ENCODE measurements around the gene MAMDC2. TPM values are rescaled to one million over a fixed set of nuclear protein-coding genes. Genes with fewer than 3 reads are reported as not detected.

MAMDC2 gene
- total RNA-seq, 2 donors from 2014 or later: 0.44 to 1.4 TPM

- 90 to 99% methylated on average over 2 of the region's 2 CpGs for WGBS, 2 experiments (ENCODE audit: insufficient coverage in 1 of 2, insufficient read length in 1 of 2)
- TF ChIP-seq CTCF (conservative IDR thresholded peaks at IDR 0.05): no peak
- DNase-seq: no peak
- Histone ChIP-seq H3K9me3 (ENCODE audit: control insufficient read depth, low read length) (no peaks in the 10 kb centered on the region), H3K4me3 (ENCODE audit: low read length) (no peak overlapping the region), H3K27ac (ENCODE audit: low read depth, low read length) (no peak overlapping the region), H3K9ac (ENCODE audit: extremely low read depth, low read length, poor library complexity, severe bottlenecking) (no peak overlapping the region), H3K36me3 (ENCODE audit: control insufficient read depth, insufficient read depth, low read length) (no peaks in the 10 kb centered on the region), H3K4me1 (ENCODE audit: control insufficient read depth, insufficient read depth, low read length) (no peaks in the 10 kb centered on the region), H3K27me3 (ENCODE audit: control insufficient read depth, insufficient read depth, low read length, poor library complexity, severe bottlenecking) (no peaks in the 10 kb centered on the region)
- peaks cover 13% of the 10 kb centered on the region for H3K4me1 Mint-ChIP-seq
- H3K36me3 Mint-ChIP-seq (ENCODE audit: low read depth): no peaks in the 10 kb centered on the region
- H3K27ac Mint-ChIP-seq: no peak overlapping the region
- no peaks in the 10 kb centered on the region for H3K9me3 Mint-ChIP-seq
- H3K4me3 Mint-ChIP-seq: no peak overlapping the region
- peaks cover 9% of the 10 kb centered on the region for H3K27me3 Mint-ChIP-seq (ENCODE audit: insufficient read depth)
Observed at GRCh38 chr9:70073193-70073592, 29.5 kb downstream of the MAMDC2 start.

GRCh38 chr9:70073756-70074155 is 30.1 kb downstream of the MAMDC2 start:
- TF ChIP-seq CTCF (conservative IDR thresholded peaks at IDR 0.05): no peak
- no peaks in the 10 kb centered on the region for H3K36me3 ChIP-seq (ENCODE audit: control insufficient read depth, insufficient read depth, low read length)
- no peak for DNase-seq
- no peak overlapping the region for H3K27ac ChIP-seq (ENCODE audit: low read depth, low read length)
- no peaks in the 10 kb centered on the region for H3K27me3 ChIP-seq (ENCODE audit: control insufficient read depth, insufficient read depth, low read length, poor library complexity, severe bottlenecking)
- no peak overlapping the region for H3K27ac Mint-ChIP-seq
- H3K4me3 Mint-ChIP-seq: no peak overlapping the region
- no peak overlapping the region for H3K4me3 ChIP-seq (ENCODE audit: low read length)
- no peaks in the 10 kb centered on the region for H3K9me3 ChIP-seq (ENCODE audit: control insufficient read depth, low read length)
- H3K4me1 Mint-ChIP-seq: peaks cover 13% of the 10 kb centered on the region
- no peak overlapping the region for H3K9ac ChIP-seq (ENCODE audit: extremely low read depth, low read length, poor library complexity, severe bottlenecking)
- no peaks in the 10 kb centered on the region for H3K36me3 Mint-ChIP-seq (ENCODE audit: low read depth)
- H3K4me1 ChIP-seq (ENCODE audit: control insufficient read depth, insufficient read depth, low read length): no peaks in the 10 kb centered on the region
- H3K9me3 Mint-ChIP-seq: no peaks in the 10 kb centered on the region
- peaks cover 9% of the 10 kb centered on the region for H3K27me3 Mint-ChIP-seq (ENCODE audit: insufficient read depth)

DNA sequence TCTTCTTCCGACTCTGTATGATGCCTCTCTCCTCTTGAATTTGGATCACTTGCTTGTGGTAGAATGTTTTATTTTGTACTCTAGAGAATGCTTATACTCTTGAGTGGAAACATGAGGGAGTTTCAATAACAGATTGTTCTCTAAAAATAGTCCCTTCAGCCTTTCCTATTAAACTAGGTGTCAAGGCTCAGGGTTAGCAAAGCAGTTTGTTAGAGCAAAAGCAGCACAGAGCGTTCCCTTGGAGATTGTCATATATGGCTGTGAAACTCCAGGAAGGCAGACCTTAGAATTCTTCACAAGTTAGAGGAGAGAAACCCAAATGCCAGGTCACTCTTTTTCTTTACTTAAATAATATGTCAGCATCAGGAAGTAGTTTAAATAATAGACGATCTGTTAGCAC is 33.0 kb downstream of the MAMDC2 start:
- Histone ChIP-seq H3K9me3 (ENCODE audit: control insufficient read depth, low read length) (no peaks in the 10 kb centered on the region), H3K27ac (ENCODE audit: low read depth, low read length) (no peak overlapping the region), H3K9ac (ENCODE audit: extremely low read depth, low read length, poor library complexity, severe bottlenecking) (no peak overlapping the region), H3K27me3 (ENCODE audit: control insufficient read depth, insufficient read depth, low read length, poor library complexity, severe bottlenecking) (no peaks in the 10 kb centered on the region), H3K4me3 (ENCODE audit: low read length) (no peak overlapping the region), H3K36me3 (ENCODE audit: control insufficient read depth, insufficient read depth, low read length) (no peaks in the 10 kb centered on the region), H3K4me1 (ENCODE audit: control insufficient read depth, insufficient read depth, low read length) (no peaks in the 10 kb centered on the region)
- H3K9me3 Mint-ChIP-seq: no peaks in the 10 kb centered on the region
- no peak for DNase-seq
- H3K36me3 Mint-ChIP-seq (ENCODE audit: low read depth): no peaks in the 10 kb centered on the region
- TF ChIP-seq CTCF (conservative IDR thresholded peaks at IDR 0.05): no peak
- 93% methylated on average over 3 of the region's 3 CpGs; no CpG with 5 or more reads in 1 of the 2 experiments for WGBS, 2 experiments (ENCODE audit: insufficient coverage in 1 of 2, insufficient read length in 1 of 2)
- peaks cover 6% of the 10 kb centered on the region for H3K4me1 Mint-ChIP-seq
- no peak overlapping the region for H3K4me3 Mint-ChIP-seq
- peaks cover 9% of the 10 kb centered on the region for H3K27me3 Mint-ChIP-seq (ENCODE audit: insufficient read depth)
- no peak overlapping the region for H3K27ac Mint-ChIP-seq
